Stimulated activated CD4-positive, alpha-beta T cell treated with anti-CD3 and anti-CD28 coated beads, TNF-alpha, amount 100 ng/mL, for 4 hours (primary cell): ENCODE results near the gene PLEKHO2.

Experiments used
- DNase-seq, 3 experiments: peaks; one replicate each; pipeline ENCODE4 v3.0.0-alpha.2; 2020; ENCODE audit warnings: low read depth in 3 of 3

The PLEKHO2 gene

DNA sequence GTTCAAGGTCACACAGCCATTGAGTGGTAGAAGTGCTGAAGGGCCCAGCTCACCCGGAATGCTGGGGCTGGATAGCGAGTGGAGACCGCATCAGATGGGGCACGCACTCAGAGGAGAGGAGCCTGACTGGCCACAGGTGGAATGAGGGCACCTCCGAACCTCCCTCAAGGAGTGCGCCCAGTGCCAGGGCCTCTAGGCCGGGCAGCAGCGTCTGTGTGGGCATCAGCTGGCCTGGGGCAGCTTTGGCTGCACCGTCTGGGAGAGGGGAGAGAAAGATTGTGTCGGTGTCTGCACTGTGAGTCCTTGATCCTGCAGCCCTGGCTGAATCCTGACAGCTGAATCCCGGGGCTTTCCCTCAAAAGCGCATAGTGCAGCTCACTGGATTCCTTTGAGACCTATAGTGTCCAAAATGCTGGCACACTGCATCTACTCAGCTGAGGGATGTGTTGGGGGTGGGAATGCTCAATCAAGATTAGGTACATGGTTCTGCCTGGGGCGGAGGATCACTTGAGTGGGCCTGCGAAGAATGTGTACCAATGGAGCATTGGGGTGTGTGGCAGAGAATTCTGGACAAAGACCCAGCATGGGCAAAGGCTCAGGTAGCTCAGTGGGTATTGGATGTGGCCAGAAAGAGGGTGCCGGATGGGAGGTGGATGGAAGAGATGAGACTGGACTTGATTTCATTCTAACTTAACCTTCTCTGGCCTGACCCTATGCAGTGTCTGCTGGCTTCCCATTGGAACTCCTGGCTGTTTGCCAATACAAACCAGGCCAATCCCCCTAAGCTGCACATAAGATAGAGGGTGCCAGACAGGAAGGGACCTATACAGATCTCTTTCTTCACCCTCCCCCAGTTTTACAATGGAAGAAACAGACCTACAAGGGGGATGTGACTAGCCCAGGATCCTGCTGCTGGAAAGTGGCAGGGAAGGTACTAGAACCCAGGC, 70.9 kb downstream of the PLEKHO2 start:
- no peak for DNase-seq

DNA sequence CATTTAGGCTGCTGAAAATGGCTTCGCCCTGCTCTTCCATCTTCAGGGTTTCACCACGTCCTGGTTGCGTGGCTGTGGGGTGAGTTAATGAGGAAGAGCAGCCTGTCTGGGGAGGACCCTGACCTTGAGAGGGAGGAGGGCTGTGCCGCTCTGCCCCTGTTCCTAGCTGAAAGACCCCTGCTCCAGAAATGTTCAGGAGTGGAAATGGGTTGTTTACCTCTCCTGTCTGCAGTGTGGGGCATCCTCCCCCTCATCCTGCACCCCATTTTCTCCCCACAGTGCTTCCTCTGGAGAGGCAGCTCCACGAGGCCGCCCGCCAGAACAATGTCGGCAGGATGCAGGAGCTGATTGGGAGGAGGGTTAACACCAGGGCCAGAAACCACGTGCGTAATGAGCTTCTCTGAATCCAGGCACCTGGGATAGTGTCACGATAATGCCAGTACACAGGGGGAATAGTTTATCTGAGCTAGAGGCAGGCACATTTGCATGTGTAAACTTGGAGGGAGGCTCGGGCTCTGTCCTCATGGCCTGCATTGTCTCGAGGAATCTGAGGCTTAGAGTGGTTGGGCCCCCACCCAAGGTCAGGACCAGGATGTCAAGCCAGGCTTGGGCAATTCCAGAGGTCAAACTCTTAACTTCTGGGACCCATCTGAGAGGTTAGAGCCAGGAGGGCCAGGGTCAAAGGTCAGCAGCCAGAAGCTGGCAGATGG, 74.0 kb downstream of the PLEKHO2 start:
- no peak for DNase-seq

DNA sequence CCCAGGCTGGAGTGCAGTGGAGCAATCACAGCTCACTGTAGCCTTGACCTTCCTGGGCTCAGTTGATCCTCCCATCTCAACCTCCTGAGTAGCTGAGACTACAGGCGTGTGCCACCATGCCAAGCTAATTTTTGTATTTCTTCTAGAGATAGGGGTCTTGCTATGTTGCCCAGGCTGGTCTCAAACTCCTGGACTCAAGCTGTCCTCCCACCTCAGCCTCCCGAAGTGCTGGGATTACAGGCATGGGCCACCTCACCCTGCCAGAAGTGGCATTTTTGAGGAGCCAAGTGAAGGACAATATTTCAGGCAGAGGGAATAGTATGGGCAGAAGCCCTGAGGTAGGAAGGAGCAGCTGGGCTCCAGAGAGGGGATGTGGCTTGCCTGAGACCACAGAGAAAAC, 74.7 kb downstream of the PLEKHO2 start:
- DNase-seq, result no peak

DNA sequence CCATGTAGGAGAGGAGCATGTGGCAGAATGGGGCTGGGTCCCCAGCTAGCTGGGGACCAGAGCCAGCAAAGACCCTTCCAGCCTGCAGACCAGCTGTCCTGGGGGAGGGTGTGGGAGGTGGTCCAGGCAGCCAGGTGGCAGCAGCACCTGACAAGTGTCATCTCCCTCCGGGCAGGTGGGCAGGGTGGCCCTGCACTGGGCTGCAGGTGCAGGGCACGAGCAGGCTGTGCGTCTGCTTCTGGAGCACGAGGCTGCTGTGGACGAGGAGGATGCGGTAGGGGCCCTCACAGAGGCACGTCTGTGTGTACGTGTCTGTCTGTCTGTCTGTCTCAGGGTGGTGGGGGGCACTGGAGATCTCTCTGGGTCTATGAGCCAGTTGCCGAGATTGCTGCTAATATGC, 75.5 kb downstream of the PLEKHO2 start:
- no peak for DNase-seq
